ENCODE data around the gene RLBP1. TPM values are rescaled to one million over a fixed set of nuclear protein-coding genes. Genes with fewer than 3 reads are reported as not detected.

RLBP1 gene
- total RNA-seq, 1 experiment from 2014 or later, result not detected

GRCh38 chr15:89206908-89207331, 14.5 kb downstream of the RLBP1 start:
- peak; percentile 84 for DNase-seq (ENCODE audit: low read depth)

GRCh38 chr15:89205991-89206585, 15.3 kb downstream of the RLBP1 start:
- DNase-seq (ENCODE audit: low read depth), result no peak

GRCh38 chr15:89203705-89204273, 17.6 kb downstream of the RLBP1 start:
- DNase-seq (ENCODE audit: low read depth), result no peak

- DNase-seq (ENCODE audit: low read depth), result no peak
Observed at GRCh38 chr15:89201465-89202005, 19.8 kb downstream of the RLBP1 start.

- no peak for DNase-seq (ENCODE audit: low read depth)
Observed at GRCh38 chr15:89200182-89200581, 21.2 kb downstream of the RLBP1 start.

- DNase-seq (ENCODE audit: low read depth), result no peak
Observed at GRCh38 chr15:89199746-89200145, 21.6 kb downstream of the RLBP1 start.

- no peak for DNase-seq (ENCODE audit: low read depth)
Observed at GRCh38 chr15:89198934-89199333, 22.4 kb downstream of the RLBP1 start.

GRCh38 chr15:89198196-89198595, 23.2 kb downstream of the RLBP1 start:
- no peak for DNase-seq (ENCODE audit: low read depth)

- DNase-seq (ENCODE audit: low read depth), result no peak
Observed at GRCh38 chr15:89197503-89197971, 23.8 kb downstream of the RLBP1 start.

GRCh38 chr15:89196994-89197393, 24.4 kb downstream of the RLBP1 start:
- no peak for DNase-seq (ENCODE audit: low read depth)

GRCh38 chr15:89196241-89196640, 25.1 kb downstream of the RLBP1 start:
- DNase-seq (ENCODE audit: low read depth), result no peak

GRCh38 chr15:89195836-89196235, 25.5 kb downstream of the RLBP1 start:
- DNase-seq (ENCODE audit: low read depth), result no peak

GRCh38 chr15:89194608-89195007, 26.8 kb downstream of the RLBP1 start:
- no peak for DNase-seq (ENCODE audit: low read depth)

GRCh38 chr15:89192766-89193165, 28.6 kb downstream of the RLBP1 start:
- DNase-seq (ENCODE audit: low read depth), result no peak

GRCh38 chr15:89192136-89192535, 29.2 kb downstream of the RLBP1 start:
- DNase-seq (ENCODE audit: low read depth), result no peak

GRCh38 chr15:89187986-89188514, 33.3 kb downstream of the RLBP1 start:
- DNase-seq (ENCODE audit: low read depth), result no peak

- DNase-seq (ENCODE audit: low read depth), result no peak
Observed at GRCh38 chr15:89187301-89187985, 33.9 kb downstream of the RLBP1 start.

- DNase-seq (ENCODE audit: low read depth), result no peak
Observed at GRCh38 chr15:89186803-89187202, 34.6 kb downstream of the RLBP1 start.

GRCh38 chr15:89184886-89185526, 36.4 kb downstream of the RLBP1 start:
- DNase-seq (ENCODE audit: low read depth), result no peak

GRCh38 chr15:89184357-89184756, 37.0 kb downstream of the RLBP1 start:
- DNase-seq (ENCODE audit: low read depth), result no peak

- DNase-seq (ENCODE audit: low read depth), result peak; percentile 29
Observed at GRCh38 chr15:89179966-89180875, 41.2 kb downstream of the RLBP1 start.
